ENCODE data around the gene REC8. TPM values are rescaled to one million over a fixed set of nuclear protein-coding genes. Genes with fewer than 3 reads are reported as not detected.

The REC8 gene
- total RNA-seq, 1 donor from 2014 or later, result 2.1 TPM

DNA sequence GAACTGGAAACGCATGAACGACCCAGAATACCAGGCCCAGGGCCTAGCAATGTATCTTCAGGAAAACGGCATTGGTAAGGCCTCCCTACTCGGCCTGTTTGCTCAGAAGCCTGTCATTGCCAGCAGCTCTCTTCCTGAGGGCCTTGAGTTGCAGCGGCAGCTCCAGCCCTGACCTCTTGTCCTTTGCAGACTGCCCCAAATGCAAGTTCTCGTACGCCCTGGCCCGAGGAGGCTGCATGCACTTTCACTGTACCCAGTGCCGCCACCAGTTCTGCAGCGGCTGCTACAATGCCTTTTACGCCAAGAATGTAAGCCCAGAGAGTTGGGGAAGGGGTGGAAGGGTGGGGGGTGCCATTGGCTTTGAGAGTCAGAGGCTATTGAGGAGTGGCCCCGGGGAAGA lies 14.5 kb upstream of the REC8 start:
- Histone ChIP-seq H3K36me3 (ENCODE audit: control insufficient read depth in 3 of 3, insufficient read depth in 3 of 3, low read length in 3 of 3) (peaks cover 49 to 57% (median 54%) of the 10 kb centered on the region in 3 donors), H3K27me3 (ENCODE audit: control insufficient read depth in 3 of 3, insufficient read depth in 3 of 3, low read length in 3 of 3) (no peaks in the 10 kb centered on the region)

DNA sequence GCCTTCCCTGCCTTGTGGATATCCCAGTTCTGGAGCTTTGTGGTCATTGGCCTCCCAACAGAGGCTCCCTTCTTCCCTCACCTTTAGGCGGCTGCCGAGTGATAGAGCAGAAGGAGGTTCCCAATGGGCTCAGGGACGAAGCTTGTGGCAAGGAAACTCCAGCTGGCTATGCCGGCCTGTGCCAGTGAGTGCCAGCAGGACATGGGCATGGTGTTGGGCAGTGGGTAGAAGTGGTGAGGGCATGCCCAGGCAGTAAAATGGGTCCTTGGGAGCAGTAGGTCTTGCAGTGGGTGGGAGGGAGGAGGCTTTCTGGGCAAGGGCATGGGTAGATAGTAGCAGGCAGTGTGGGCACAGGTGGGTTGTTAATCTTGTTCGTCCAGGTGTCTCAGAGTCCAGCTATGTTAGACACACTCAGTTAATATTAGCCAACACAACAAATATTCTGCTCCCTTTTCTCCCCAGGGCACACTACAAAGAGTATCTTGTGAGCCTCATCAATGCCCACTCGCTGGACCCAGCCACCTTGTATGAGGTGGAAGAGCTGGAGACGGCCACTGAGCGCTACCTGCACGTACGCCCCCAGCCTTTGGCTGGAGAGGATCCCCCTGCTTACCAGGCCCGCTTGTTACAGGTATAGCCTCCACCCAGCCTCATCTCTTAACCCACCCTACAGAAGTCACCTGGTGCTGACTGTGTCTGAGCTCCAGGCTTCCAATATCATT lies 11.9 kb upstream of the REC8 start:
- no peaks in the 10 kb centered on the region for H3K9me3 ChIP-seq (ENCODE audit: control insufficient read depth in 3 of 3, low read length in 3 of 3)
- no peaks in the 10 kb centered on the region for H3K27me3 ChIP-seq (ENCODE audit: control insufficient read depth in 3 of 3, insufficient read depth in 3 of 3, low read length in 3 of 3)
- peak overlapping the region in 1 of 3 donors; percentile 40 for H3K9ac ChIP-seq (ENCODE audit: low read depth in 1 of 3, low read length in 3 of 3)
- peaks cover 64 to 68% (median 65%) of the 10 kb centered on the region in 3 donors for H3K36me3 ChIP-seq (ENCODE audit: control insufficient read depth in 3 of 3, insufficient read depth in 3 of 3, low read length in 3 of 3)
- no peak overlapping the region for H3K4me3 ChIP-seq (ENCODE audit: low read length in 3 of 3)
- H3K27ac ChIP-seq (ENCODE audit: low read depth, low read length), result peak overlapping the region; percentile 88
- H3K4me1 ChIP-seq (ENCODE audit: control insufficient read depth in 3 of 3, insufficient read depth in 3 of 3, low read length in 3 of 3), result peaks cover 24 to 34% (median 25%) of the 10 kb centered on the region in 3 donors

More for the DNA sequence above, 14.5 kb upstream of the REC8 start:
- Histone ChIP-seq H3K9me3 (ENCODE audit: control insufficient read depth in 3 of 3, low read length in 3 of 3) (no peaks in the 10 kb centered on the region), H3K9ac (ENCODE audit: low read depth in 1 of 3, low read length in 3 of 3) (no peak overlapping the region), H3K4me3 (ENCODE audit: low read length in 3 of 3) (no peak overlapping the region), H3K27ac (ENCODE audit: low read depth, low read length) (no peak overlapping the region), H3K4me1 (ENCODE audit: control insufficient read depth in 3 of 3, insufficient read depth in 3 of 3, low read length in 3 of 3) (peaks cover 14 to 25% (median 18%) of the 10 kb centered on the region in 3 donors)

- Histone ChIP-seq H3K27me3 (ENCODE audit: control insufficient read depth in 3 of 3, insufficient read depth in 3 of 3, low read length in 3 of 3) (no peaks in the 10 kb centered on the region), H3K27ac (ENCODE audit: low read depth, low read length) (peak overlapping the region; percentile 88), H3K9ac (ENCODE audit: low read depth in 1 of 3, low read length in 3 of 3) (peak overlapping the region in 1 of 3 donors; percentile 54), H3K4me3 (ENCODE audit: low read length in 3 of 3) (no peak overlapping the region), H3K4me1 (ENCODE audit: control insufficient read depth in 3 of 3, insufficient read depth in 3 of 3, low read length in 3 of 3) (peaks cover 24 to 30% (median 25%) of the 10 kb centered on the region in 3 donors), H3K36me3 (ENCODE audit: control insufficient read depth in 3 of 3, insufficient read depth in 3 of 3, low read length in 3 of 3) (peaks cover 64 to 68% (median 65%) of the 10 kb centered on the region in 3 donors), H3K9me3 (ENCODE audit: control insufficient read depth in 3 of 3, low read length in 3 of 3) (no peaks in the 10 kb centered on the region)
Measured at GRCh38 chr14:24160499-24160849, 11.4 kb upstream of the REC8 start.

GRCh38 chr14:24160850-24161804 lies 10.8 kb upstream of the REC8 start, which contains the start of gene IRF9:
Gene IRF9, plus strand, starts transcription at chr14:24161265. Its CDS starts 880 bp downstream, at chr14:24162145.
- Histone ChIP-seq H3K4me3 (ENCODE audit: low read length in 3 of 3) (peak within 1 kb of the TSS; percentile 84 to 92 (median 90)), H3K27me3 (ENCODE audit: control insufficient read depth in 3 of 3, insufficient read depth in 3 of 3, low read length in 3 of 3) (no peaks in the 10 kb centered on the region), H3K4me1 (ENCODE audit: control insufficient read depth in 3 of 3, insufficient read depth in 3 of 3, low read length in 3 of 3) (peaks cover 24 to 30% (median 25%) of the 10 kb centered on the region in 3 donors), H3K9ac (ENCODE audit: low read depth in 1 of 3, low read length in 3 of 3) (peak within 1 kb of the TSS; percentile 80 to 93 (median 91)), H3K9me3 (ENCODE audit: control insufficient read depth in 3 of 3, low read length in 3 of 3) (no peaks in the 10 kb centered on the region), H3K36me3 (ENCODE audit: control insufficient read depth in 3 of 3, insufficient read depth in 3 of 3, low read length in 3 of 3) (peaks cover 64 to 68% (median 65%) of the 10 kb centered on the region in 3 donors), H3K27ac (ENCODE audit: low read depth, low read length) (peak within 1 kb of the TSS; percentile 88)

DNA sequence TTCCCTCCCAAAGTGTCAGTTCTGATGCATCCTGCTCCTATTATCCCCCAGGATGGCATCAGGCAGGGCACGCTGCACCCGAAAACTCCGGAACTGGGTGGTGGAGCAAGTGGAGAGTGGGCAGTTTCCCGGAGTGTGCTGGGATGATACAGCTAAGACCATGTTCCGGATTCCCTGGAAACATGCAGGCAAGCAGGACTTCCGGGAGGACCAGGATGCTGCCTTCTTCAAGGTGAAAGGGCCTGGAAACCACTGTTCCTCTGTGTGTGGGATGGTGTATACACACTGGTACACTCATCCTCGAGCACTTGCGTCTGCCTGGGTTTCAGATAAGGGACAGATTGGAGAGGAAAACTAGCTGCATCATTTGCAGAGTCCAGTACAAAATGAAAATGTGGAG lies 9.8 kb upstream of the REC8 start:
- Histone ChIP-seq H3K27ac (ENCODE audit: low read depth, low read length) (peak overlapping the region; percentile 88), H3K27me3 (ENCODE audit: control insufficient read depth in 3 of 3, insufficient read depth in 3 of 3, low read length in 3 of 3) (no peaks in the 10 kb centered on the region), H3K4me3 (ENCODE audit: low read length in 3 of 3) (peak overlapping the region; percentile 84 to 92 (median 90)), H3K9me3 (ENCODE audit: control insufficient read depth in 3 of 3, low read length in 3 of 3) (no peaks in the 10 kb centered on the region), H3K4me1 (ENCODE audit: control insufficient read depth in 3 of 3, insufficient read depth in 3 of 3, low read length in 3 of 3) (peaks cover 24 to 30% (median 25%) of the 10 kb centered on the region in 3 donors), H3K36me3 (ENCODE audit: control insufficient read depth in 3 of 3, insufficient read depth in 3 of 3, low read length in 3 of 3) (peaks cover 61 to 67% (median 67%) of the 10 kb centered on the region in 3 donors), H3K9ac (ENCODE audit: low read depth in 1 of 3, low read length in 3 of 3) (peak overlapping the region in 2 of 3 donors; percentile 80 to 93)

DNA sequence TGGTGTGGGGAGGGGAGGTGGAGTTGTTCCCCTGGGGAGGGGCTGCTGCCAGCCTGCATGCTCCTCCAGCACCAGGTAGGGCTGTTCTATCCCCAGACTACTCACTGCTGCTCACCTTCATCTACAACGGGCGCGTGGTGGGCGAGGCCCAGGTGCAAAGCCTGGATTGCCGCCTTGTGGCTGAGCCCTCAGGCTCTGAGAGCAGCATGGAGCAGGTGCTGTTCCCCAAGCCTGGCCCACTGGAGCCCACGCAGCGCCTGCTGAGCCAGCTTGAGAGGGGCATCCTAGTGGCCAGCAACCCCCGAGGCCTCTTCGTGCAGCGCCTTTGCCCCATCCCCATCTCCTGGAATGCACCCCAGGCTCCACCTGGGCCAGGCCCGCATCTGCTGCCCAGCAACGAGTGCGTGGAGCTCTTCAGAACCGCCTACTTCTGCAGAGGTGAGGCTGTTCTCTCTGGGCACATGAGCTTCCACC lies 7.3 kb upstream of the REC8 start:
- no peaks in the 10 kb centered on the region for H3K27me3 ChIP-seq (ENCODE audit: control insufficient read depth in 3 of 3, insufficient read depth in 3 of 3, low read length in 3 of 3)
- no peak overlapping the region for H3K27ac ChIP-seq (ENCODE audit: low read depth, low read length)
- peaks cover 52 to 58% (median 56%) of the 10 kb centered on the region in 3 donors for H3K36me3 ChIP-seq (ENCODE audit: control insufficient read depth in 3 of 3, insufficient read depth in 3 of 3, low read length in 3 of 3)
- no peak overlapping the region for H3K4me3 ChIP-seq (ENCODE audit: low read length in 3 of 3)
- peaks cover 24 to 30% (median 25%) of the 10 kb centered on the region in 3 donors for H3K4me1 ChIP-seq (ENCODE audit: control insufficient read depth in 3 of 3, insufficient read depth in 3 of 3, low read length in 3 of 3)
- no peaks in the 10 kb centered on the region for H3K9me3 ChIP-seq (ENCODE audit: control insufficient read depth in 3 of 3, low read length in 3 of 3)
- H3K9ac ChIP-seq (ENCODE audit: low read depth in 1 of 3, low read length in 3 of 3), result no peak overlapping the region

DNA sequence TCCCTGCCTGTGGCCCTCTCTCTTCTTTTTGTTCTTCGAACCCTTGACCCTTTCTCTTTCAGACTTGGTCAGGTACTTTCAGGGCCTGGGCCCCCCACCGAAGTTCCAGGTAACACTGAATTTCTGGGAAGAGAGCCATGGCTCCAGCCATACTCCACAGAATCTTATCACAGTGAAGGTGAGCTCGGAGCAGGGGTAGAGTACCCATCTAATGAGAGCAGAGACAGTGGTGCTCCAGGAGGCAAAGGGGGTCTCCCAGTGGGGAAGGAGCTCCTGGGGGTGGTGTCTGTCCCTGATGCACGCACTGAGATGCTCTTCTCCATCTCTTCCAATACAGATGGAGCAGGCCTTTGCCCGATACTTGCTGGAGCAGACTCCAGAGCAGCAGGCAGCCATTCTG lies 6.1 kb upstream of the REC8 start:
- Histone ChIP-seq H3K4me3 (ENCODE audit: low read length in 3 of 3) (no peak overlapping the region), H3K27ac (ENCODE audit: low read depth, low read length) (no peak overlapping the region), H3K9ac (ENCODE audit: low read depth in 1 of 3, low read length in 3 of 3) (no peak overlapping the region), H3K27me3 (ENCODE audit: control insufficient read depth in 3 of 3, insufficient read depth in 3 of 3, low read length in 3 of 3) (peaks cover 0 to 7% (median 4%) of the 10 kb centered on the region in 3 donors), H3K9me3 (ENCODE audit: control insufficient read depth in 3 of 3, low read length in 3 of 3) (no peaks in the 10 kb centered on the region), H3K4me1 (ENCODE audit: control insufficient read depth in 3 of 3, insufficient read depth in 3 of 3, low read length in 3 of 3) (peaks cover 19 to 26% (median 21%) of the 10 kb centered on the region in 3 donors), H3K36me3 (ENCODE audit: control insufficient read depth in 3 of 3, insufficient read depth in 3 of 3, low read length in 3 of 3) (peaks cover 39 to 47% (median 45%) of the 10 kb centered on the region in 3 donors)

GRCh38 chr14:24167469-24168114 lies 4.3 kb upstream of the REC8 start:
- no peak overlapping the region for H3K9ac ChIP-seq (ENCODE audit: low read depth in 1 of 3, low read length in 3 of 3)
- H3K36me3 ChIP-seq (ENCODE audit: control insufficient read depth in 3 of 3, insufficient read depth in 3 of 3, low read length in 3 of 3), result peaks cover 39 to 47% (median 45%) of the 10 kb centered on the region in 3 donors
- no peak overlapping the region for H3K27ac ChIP-seq (ENCODE audit: low read depth, low read length)
- no peaks in the 10 kb centered on the region for H3K9me3 ChIP-seq (ENCODE audit: control insufficient read depth in 3 of 3, low read length in 3 of 3)
- no peak overlapping the region for H3K4me3 ChIP-seq (ENCODE audit: low read length in 3 of 3)
- peaks cover 13 to 17% (median 15%) of the 10 kb centered on the region in 3 donors for H3K4me1 ChIP-seq (ENCODE audit: control insufficient read depth in 3 of 3, insufficient read depth in 3 of 3, low read length in 3 of 3)
- peaks cover 0 to 22% (median 19%) of the 10 kb centered on the region in 3 donors for H3K27me3 ChIP-seq (ENCODE audit: control insufficient read depth in 3 of 3, insufficient read depth in 3 of 3, low read length in 3 of 3)

- Histone ChIP-seq H3K4me3 (ENCODE audit: low read length in 3 of 3) (peak overlapping the region in 2 of 3 donors; percentile 1 to 54), H3K27ac (ENCODE audit: low read depth, low read length) (no peak overlapping the region), H3K9me3 (ENCODE audit: control insufficient read depth in 3 of 3, low read length in 3 of 3) (no peaks in the 10 kb centered on the region), H3K27me3 (ENCODE audit: control insufficient read depth in 3 of 3, insufficient read depth in 3 of 3, low read length in 3 of 3) (peaks cover 0 to 31% (median 27%) of the 10 kb centered on the region in 3 donors), H3K4me1 (ENCODE audit: control insufficient read depth in 3 of 3, insufficient read depth in 3 of 3, low read length in 3 of 3) (peaks cover 9 to 14% (median 12%) of the 10 kb centered on the region in 3 donors), H3K36me3 (ENCODE audit: control insufficient read depth in 3 of 3, insufficient read depth in 3 of 3, low read length in 3 of 3) (peaks cover 7 to 9% (median 8%) of the 10 kb centered on the region in 3 donors), H3K9ac (ENCODE audit: low read depth in 1 of 3, low read length in 3 of 3) (no peak overlapping the region)
Measured at GRCh38 chr14:24172261-24172860, 481 bp downstream of the REC8 start.

All from skeletal muscle tissue (tissue), 4 donors.